HG03520 (cell line): ENCODE measurements around the gene CCDC40.

Source experiments
- ATAC-seq: cut with Tn5 transposase; IDR thresholded peaks from one replicate; pipeline ENCODE4 v1.9.1; 2021; ENCODE audit warnings: mild to moderate bottlenecking, moderate library complexity; ENCODE audit not compliant: unreplicated experiment

Gene CCDC40

DNA sequence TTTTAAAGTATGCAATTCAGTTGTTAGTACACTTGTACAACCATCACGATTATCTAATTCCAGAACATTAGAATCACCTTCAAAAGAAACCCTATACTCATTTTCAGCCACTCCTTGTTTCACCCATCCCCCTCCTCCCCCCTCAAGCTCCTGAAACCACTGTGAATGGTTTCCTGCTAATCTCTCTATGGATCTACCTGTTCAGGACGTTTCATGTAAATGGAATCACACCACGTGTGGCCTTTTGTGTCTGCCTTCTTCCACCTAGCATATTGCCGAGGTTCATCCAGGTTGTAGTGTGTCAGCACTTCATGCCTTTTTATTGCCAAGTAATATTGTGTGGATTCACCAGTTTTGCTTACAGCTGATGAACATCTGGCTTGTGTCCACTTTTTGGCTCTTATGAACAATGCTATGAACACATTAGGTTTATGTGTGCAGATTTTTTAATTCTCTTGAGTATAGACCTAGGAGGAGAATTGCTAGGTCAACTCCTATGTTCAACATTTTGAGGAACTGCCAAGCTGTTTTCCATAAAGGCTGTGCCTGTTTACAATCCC, 92.6 kb downstream of the CCDC40 start:
- ATAC-seq = no peak

DNA sequence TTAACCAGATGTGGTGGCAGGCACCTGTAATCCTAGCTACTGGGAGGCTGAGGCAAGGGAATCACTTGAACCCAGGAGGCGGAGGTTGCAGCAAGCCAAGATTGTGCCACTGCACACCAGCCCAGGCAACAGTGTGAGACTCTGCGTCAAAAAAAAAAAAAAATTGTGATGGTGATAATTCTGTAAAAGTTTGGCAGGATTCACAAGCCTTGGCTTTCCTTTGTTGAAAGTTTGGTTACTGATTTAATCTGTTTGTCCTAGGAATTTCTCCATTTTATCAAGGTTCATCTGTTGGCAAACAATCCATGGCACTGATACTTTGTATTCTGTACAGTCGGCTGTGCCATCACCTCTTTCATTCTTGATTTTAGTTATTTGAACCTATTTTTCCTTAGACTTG, 94.5 kb downstream of the CCDC40 start:
- no peak for ATAC-seq

DNA sequence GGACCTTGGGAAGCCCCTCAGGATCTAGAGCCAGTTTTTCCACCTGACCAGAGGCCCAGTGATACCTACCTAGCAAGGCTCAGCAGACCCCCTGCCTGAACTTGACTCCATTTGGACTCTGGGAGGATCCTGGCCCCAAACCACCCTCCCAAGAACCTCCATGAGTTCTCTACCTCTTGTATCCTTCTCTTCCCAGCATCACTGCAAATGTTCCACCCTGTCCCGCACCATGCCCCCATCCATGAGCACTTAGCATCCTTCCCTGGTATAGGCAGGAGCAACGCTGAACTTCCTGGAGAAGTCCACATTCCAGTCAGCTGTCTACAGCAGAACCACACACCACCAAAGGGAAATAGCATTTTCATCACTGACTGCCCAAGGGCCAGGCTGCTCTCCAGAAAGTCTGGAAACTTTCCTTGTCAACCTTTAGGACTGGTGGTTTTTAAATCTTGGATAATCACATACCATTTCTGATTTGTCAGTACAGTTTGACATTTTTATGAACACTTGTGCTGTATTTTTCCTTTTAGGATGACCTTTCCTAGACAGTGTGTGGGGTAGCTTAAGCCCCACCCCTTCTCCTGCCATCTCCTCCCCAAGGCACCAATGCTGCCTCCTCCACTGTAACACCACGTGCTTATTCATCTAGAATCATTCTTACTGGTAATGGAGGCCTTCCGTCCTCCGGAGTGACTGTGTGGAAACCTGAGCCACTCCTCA, 96.6 kb downstream of the CCDC40 start:
- ATAC-seq = no peak

DNA sequence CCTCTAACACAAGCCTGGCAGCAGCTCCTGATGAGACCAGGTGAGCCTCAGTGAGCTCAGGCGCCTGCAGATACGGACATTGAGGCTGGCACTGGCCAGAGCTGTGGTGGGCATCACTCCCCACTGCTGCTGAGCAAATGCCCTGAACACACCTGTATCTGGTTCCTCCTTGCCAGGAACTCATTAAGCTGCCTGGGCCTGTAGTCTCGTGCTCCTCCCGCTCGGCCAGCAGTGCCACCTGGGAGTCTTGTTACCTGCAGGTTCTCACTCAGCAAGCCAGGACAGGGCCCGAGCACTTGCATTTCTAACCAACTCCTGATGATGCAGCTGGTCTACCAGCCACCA, 97.2 kb downstream of the CCDC40 start:
- ATAC-seq = no peak

DNA sequence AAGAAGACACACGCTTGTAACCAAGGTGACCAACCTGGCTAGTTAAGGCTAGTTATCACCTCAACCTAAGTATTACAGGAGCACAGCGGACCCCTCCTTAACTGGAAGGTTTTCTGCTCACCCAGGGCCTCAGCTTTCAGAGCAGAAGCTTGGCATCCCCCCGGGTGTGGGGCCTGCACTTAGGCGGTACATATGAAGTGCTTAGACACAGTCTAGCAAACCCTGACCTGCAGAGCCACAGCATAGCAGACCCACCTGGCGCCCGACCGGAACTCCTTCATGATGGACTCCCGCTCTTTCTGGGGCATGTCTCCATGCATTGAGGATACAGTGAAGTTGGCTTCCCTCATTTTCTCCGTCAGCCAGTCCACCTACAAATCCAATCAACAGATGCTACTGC, 100.7 kb downstream of the CCDC40 start:
- no peak for ATAC-seq

DNA sequence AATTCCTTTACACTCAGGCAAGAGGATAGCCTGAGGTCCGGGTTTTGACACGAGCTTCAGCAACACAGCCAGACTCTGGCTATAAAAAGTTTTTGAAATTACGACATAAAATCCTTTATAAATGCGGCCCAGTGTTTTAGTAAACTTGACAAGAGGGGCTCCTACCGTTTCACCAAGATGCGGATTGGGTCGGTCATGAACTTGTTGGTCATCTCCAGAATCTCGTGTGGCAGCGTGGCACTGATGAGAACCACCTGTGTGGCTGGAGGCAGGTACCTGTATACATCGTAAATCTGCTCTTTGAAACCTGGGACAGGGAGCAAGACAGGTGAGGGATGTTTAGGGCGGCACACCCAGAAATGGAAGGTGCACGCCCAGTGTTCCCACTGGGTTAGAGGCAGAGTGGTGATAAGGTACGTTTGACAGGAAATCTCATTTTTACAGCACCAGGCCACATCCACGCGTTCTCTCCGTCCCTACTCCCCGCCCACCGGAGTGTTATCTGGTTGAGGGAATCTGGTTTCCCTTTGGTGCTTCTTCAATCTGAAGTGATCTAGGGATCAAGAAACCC, 102.5 kb downstream of the CCDC40 start:
- ATAC-seq = no peak

DNA sequence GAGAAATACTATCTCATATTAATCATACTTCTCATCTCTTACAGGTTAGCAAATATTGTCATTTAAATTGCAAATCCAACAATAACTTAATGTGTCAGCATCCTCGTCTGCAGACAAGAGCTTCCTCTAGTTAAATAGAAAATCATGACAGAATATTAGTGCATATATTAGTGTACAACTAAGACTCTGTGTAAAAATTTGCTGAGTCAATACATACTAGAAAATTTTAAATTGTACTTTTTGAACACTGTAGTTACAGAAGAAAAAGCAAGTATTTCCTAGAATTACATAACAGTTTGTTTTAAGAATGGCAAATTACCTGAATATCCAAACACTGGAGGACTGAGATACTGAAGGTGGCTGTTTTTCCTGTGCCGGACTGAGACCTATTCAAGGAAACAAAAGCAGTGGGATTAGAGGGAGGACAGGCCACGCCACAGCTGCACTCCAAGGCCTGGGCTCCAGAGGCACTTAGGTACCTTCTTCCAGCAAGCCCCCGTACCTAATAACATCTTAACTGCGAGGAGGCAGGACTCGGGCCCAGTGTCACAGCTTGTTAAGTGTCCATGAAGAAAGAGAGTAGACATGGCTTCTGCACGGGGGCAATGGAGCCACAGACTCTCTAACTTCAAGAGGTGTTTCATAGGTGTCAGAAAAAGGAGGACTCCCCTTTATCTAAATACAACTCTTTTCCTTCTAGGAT, 105.2 kb downstream of the CCDC40 start:
- ATAC-seq = no peak

DNA sequence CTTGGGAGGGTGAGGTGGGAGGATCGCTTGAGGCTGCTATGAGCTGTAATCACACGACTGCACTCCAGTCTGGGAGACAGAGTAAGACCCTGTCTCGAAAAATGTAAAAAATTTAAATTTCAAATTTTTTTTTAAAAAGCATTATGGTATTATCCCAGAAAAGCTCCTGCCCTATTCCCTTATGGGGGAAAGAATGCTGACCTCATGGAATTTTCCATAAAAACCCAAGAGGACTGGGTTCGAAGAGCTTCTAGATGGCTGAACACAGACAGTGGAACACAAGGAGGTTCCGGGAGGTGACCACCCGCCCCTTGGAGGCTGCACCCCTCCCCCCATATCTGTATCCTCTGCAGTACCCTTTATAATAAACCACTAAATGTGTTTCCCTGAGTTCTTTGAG, 106.5 kb downstream of the CCDC40 start:
- no peak for ATAC-seq

DNA sequence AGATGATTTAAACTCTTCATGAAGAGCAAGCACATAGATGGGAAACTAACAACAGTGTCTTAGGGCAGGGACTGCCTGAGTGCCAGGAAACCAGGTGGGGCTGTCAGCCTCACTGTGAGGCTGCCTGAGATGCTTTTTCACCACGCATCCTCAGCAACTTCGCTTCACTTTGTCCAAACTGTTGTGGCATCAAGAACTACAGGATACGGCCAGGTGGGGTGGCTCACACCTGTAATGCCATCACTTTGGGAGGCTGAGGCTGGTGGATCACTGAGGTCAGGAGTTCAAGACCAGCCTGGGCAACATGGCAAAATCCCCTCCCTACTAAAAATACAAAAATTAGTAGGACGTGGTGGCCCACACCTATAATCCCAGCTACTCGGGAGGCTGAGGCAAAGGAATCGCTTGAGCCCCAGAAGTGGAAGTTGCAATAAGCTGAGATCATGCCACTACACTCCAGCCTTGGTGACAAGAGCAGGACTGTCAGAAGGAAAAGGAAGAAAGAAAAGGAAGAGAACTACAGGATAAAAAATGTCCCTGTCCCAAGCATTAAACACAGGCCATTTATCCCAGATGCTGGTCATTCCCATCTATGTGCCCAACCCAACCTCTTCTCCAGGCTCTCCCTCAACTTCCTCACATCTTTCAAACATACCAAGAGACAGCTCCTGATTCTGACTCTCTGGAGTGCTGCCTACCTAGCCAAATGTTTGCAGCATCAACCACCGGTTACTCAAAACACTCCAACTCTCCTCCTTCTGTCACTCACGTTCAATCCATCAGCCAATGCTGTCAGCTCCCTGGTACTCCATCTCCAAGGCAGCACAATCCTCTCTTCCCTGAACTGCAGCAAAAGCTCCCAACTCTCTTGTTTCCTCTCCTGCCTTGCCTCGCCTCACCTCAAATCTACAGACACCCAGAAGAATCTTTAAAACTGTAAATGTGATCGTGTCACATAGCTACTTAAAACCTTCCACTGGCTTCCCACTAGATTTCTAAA, 108.9 kb downstream of the CCDC40 start:
- ATAC-seq = no peak

DNA sequence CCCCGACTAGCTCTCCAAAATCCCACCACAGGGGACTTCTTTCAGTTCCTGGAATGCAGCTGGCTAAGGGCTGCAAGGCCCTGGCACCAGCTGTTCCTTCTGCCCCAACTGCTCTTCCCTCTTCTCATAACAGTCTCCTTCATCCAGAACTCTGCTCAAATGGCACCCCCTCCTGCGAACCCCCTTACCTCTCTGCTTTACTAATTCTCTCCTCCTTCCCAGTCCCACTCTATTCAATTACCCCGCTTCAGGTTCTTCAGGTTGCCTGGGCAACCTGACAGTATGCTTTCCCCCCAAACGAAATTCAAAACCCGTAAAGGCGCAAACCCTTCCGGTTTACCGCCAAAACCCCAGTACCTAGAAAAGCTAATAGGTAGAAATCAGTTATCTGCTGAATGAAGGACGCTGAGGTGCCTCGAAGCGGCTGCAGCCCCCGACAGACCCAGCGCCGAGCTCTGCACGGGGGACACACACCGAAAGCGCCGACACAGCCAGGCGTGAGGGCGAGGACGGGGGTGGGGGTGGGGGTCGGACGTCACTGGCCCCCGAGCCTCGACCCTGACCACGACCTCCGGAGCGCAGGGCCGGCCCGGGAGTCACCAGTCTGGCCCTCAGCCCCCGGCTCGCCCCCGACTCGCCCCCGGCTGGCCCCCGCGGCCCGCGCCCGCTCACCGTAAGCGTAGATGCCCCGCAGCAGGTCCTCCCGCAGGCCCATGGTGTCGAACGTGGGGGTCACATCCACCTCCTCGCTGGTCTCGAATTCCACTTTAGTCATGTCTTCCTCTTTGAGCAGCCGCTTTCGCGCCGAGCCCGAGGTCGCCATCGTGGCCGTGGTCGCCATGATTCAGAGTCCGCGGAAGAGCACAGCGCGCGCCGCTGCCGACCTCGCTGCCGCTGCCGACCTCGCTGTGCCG, 109.9 kb downstream of the CCDC40 start:
- ATAC-seq = peak; percentile 26

DNA sequence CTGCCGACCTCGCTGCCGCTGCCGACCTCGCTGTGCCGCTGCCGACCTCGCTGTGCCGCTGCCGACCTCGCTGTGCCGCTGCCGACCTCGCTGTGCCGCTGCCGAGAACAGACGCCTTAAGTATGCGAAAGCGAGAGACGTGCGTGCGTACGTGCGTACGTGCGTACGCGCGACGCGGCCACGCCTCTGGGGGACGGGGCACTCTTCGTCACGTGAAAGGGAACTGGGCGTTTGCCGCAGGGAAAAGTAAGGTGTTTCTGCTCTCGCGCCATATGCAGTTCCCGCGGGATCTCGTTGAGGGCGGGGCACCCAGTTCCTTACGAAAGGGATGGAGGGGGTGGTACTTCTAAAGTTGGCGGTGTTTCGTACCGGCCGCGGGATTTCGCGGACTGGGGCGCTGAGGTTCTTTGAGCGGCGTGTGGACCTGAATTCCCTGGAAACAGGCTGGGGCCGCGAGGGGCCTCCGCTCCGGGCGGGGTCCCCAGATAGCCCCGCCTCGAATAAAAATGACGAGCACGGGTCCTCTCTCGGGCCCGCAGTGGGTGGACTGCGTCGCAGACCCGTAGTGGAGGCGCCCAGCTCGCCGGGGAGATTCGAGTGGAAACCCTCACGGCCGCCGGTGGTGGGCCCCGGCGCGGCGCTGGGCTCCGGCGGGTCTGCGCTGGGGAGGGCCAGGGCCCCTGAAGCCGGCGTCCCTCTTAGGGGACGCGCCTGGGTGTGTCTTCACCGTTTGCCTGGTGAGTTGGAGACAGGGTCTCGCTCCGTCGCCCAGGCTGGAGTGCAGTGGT, 110.8 kb downstream of the CCDC40 start, which contains the start of gene EIF4A3:
Gene EIF4A3 (minus strand): TSS at position 94 of the 788 bp plus-strand sequence. CDS start 167 bp downstream, outside the sequence.
- ATAC-seq = peak; percentile 74
